KBM-7 (cell line): ENCODE measurements around the gene DTNBP1.

Experiments used
- DNase-seq: peaks from one replicate; pipeline ENCODE4 v3.0.0-alpha.2; 2015
- in situ Hi-C: fragments of 300-500 bp; cut with MboI; formaldehyde crosslinking; loops from 2 replicates; pipeline ENCODE4 v1.14.3; 2020; ENCODE audit warnings: low sequenced_read_pairs, low pct_unique_long_range_greater_than_20kb, mixed read lengths

DTNBP1 gene

GRCh38 chr6:15628499-15629131 lies 34.2 kb downstream of the DTNBP1 start:
- peak; percentile 8 for DNase-seq
- in situ Hi-C loops: no loop called here

GRCh38 chr6:15627821-15628220 lies 35.0 kb downstream of the DTNBP1 start:
- in situ Hi-C loops: no loop called here
- no peak for DNase-seq

- DNase-seq: no peak
- in situ Hi-C loops: no loop called here
Observed at GRCh38 chr6:15626878-15627674, 35.8 kb downstream of the DTNBP1 start.

- in situ Hi-C loops: no loop called here
Observed at GRCh38 chr6:15626160-15626559, 36.7 kb downstream of the DTNBP1 start.

GRCh38 chr6:15623276-15624116 lies 39.3 kb downstream of the DTNBP1 start:
- peak; percentile 46 for DNase-seq
- in situ Hi-C loops: no loop called here

More at GRCh38 chr6:15626160-15626559, 36.7 kb downstream of the DTNBP1 start:
- no peak for DNase-seq

- in situ Hi-C loops: no loop called here
- DNase-seq: no peak
Observed at GRCh38 chr6:15622045-15622740, 40.6 kb downstream of the DTNBP1 start.

- in situ Hi-C loops: no loop called here
- DNase-seq: peak; percentile 87
Observed at GRCh38 chr6:15621203-15622044, 41.4 kb downstream of the DTNBP1 start.

- in situ Hi-C loops: no loop called here
Observed at GRCh38 chr6:15620611-15621010, 42.2 kb downstream of the DTNBP1 start.

GRCh38 chr6:15619330-15619729 lies 43.5 kb downstream of the DTNBP1 start:
- in situ Hi-C loops: no loop called here

More at GRCh38 chr6:15620611-15621010, 42.2 kb downstream of the DTNBP1 start:
- no peak for DNase-seq

GRCh38 chr6:15618685-15619084 lies 44.1 kb downstream of the DTNBP1 start:
- in situ Hi-C loops: no loop called here
- DNase-seq: no peak

More at GRCh38 chr6:15619330-15619729, 43.5 kb downstream of the DTNBP1 start:
- DNase-seq: no peak

GRCh38 chr6:15616261-15616660 lies 46.6 kb downstream of the DTNBP1 start:
- no peak for DNase-seq
- in situ Hi-C loops: no loop called here

- DNase-seq: no peak
Observed at GRCh38 chr6:15615802-15616201, 47.0 kb downstream of the DTNBP1 start.

GRCh38 chr6:15614277-15614676 lies 48.6 kb downstream of the DTNBP1 start:
- in situ Hi-C loops: no loop called here
- DNase-seq: no peak

More at GRCh38 chr6:15615802-15616201, 47.0 kb downstream of the DTNBP1 start:
- in situ Hi-C loops: no loop called here

- no peak for DNase-seq
- in situ Hi-C loops: no loop called here
Observed at GRCh38 chr6:15608396-15608795, 54.4 kb downstream of the DTNBP1 start.

- in situ Hi-C loops: no loop called here
- no peak for DNase-seq
Observed at GRCh38 chr6:15607603-15608002, 55.2 kb downstream of the DTNBP1 start.

- DNase-seq: no peak
- in situ Hi-C loops: no loop called here
Observed at GRCh38 chr6:15606347-15606746, 56.5 kb downstream of the DTNBP1 start.

- DNase-seq: no peak
- in situ Hi-C loops: no loop called here
Observed at GRCh38 chr6:15604843-15605242, 58.0 kb downstream of the DTNBP1 start.

- in situ Hi-C loops: no loop called here
Observed at GRCh38 chr6:15602154-15602553, 60.7 kb downstream of the DTNBP1 start.

More at GRCh38 chr6:15602154-15602553, 60.7 kb downstream of the DTNBP1 start:
- no peak for DNase-seq
